SU-DHL-6 (cell line): Measurements from ENCODE around the gene LRIT2.

ENCODE experiments used
- H2AFZ ChIP-seq: fragments of 200-600 bp; sonication (generic); 2 replicates; pipeline ENCODE4 v1.6.1; 2014; ENCODE audit warnings: low read depth, mild to moderate bottlenecking, moderate library complexity, mixed read lengths, antibody characterized with exemption, low read length; ENCODE audit not compliant: severe bottlenecking
- H3F3A ChIP-seq: fragments of 200-600 bp; shearing (Covaris generic); 2 replicates; pipeline ENCODE4 v1.6.0; 2016; ENCODE audit warnings: antibody characterized with exemption, mild to moderate bottlenecking; ENCODE audit not compliant: insufficient read depth
- H3K27ac ChIP-seq: fragments of 200-600 bp; sonication (generic); 2 replicates; pipeline ENCODE4 v1.5.1; 2016; ENCODE audit warnings: low read depth, mild to moderate bottlenecking, low read length, moderate library complexity, mixed read lengths
- H3K27me3 ChIP-seq: fragments of 200-600 bp; sonication (generic), shearing (Covaris generic); 2 replicates; pipeline ENCODE4 v1.6.0; 2014; ENCODE audit warnings: mild to moderate bottlenecking, low read length
- H3K36me3 ChIP-seq: fragments of 200-600 bp; sonication (generic); 2 replicates; pipeline ENCODE4 v1.6.1; 2014; ENCODE audit warnings: mild to moderate bottlenecking, low read length, mixed read lengths
- H3K4me2 ChIP-seq: fragments of 300-600, 200-600 bp; shearing (Covaris generic), sonication (generic); 2 replicates; pipeline ENCODE4 v1.6.0; 2014; ENCODE audit warnings: low read length, low read depth, mild to moderate bottlenecking; ENCODE audit not compliant: poor library complexity, severe bottlenecking
- H3K4me3 ChIP-seq: fragments of 200-600 bp; sonication (generic); 2 replicates; pipeline ENCODE4 v1.5.1; 2014; ENCODE audit warnings: antibody characterized with exemption, low read length, mild to moderate bottlenecking, mixed read lengths; ENCODE audit not compliant: insufficient read depth, poor library complexity, severe bottlenecking
- H3K79me2 ChIP-seq: fragments of 200-600 bp; sonication (generic); 2 replicates; pipeline ENCODE4 v1.6.1; 2014; ENCODE audit warnings: mild to moderate bottlenecking, low read length, moderate library complexity; ENCODE audit not compliant: insufficient read depth
- H3K9ac ChIP-seq: fragments of 200-600 bp; sonication (generic); 2 replicates; pipeline ENCODE4 v1.7.0; 2014; ENCODE audit warnings: mild to moderate bottlenecking, low read length
- H3K9me2 ChIP-seq: fragments of 200-600 bp; sonication (generic); replicated peaks from 2 replicates; pipeline ENCODE4 v1.6.1; 2014; ENCODE audit warnings: low read length; ENCODE audit not compliant: insufficient read depth
- H3K9me3 ChIP-seq: fragments of 200-600 bp; sonication (generic); 2 replicates; pipeline ENCODE4 v1.6.1; 2014; ENCODE audit warnings: low read length, mixed read lengths; ENCODE audit not compliant: insufficient read depth
- H4K20me1 ChIP-seq: fragments of 200-600 bp; sonication (generic); 2 replicates; pipeline ENCODE4 v1.6.1; 2014; ENCODE audit warnings: low read depth, mild to moderate bottlenecking, antibody characterized with exemption, low read length, moderate library complexity, mixed read lengths
- CTCF ChIP-seq: fragments of 200-600 bp; sonication (generic); IDR thresholded peaks from one replicate; pipeline ENCODE4 v1.5.1; 2017; ENCODE audit warnings: antibody characterized with exemption, mild to moderate bottlenecking, low read length, moderate library complexity; ENCODE audit not compliant: insufficient read depth, poor library complexity, severe bottlenecking
- EZH2phosphoT487 ChIP-seq: fragments of 200-600 bp; sonication (generic), shearing (Covaris generic); conservative IDR thresholded peaks from 2 replicates; pipeline ENCODE4 v1.6.1; 2018; ENCODE audit warnings: mild to moderate bottlenecking, antibody characterized with exemption, low read length, moderate library complexity, mixed read lengths

Gene LRIT2

DNA sequence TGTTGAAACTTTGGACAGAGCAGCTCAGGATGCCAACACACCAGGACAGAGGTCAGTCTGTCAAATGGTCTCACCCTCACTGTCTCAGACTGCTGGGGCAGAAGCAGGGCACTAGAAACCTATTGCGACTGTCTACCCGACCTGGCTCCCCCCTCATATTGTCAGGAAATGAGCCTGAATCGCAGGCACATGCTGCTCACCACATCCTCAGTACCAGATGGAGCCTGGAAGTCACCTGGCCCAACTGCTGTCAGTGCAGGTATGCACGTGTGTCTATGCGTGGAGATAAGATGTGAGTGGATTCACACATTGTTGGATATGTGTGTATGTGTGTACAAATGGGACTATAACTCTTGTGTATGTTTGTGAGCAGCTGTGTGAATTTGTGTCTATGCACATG lies 34.2 kb downstream of the LRIT2 start:
- TF ChIP-seq EZH2phosphoT487 (no peak), CTCF (no peak)
- Histone ChIP-seq H3K9me2 (no peaks in the 10 kb centered on the region), H3K9ac (no peak overlapping the region), H3K27me3 (no peaks in the 10 kb centered on the region), H3K27ac (no peak overlapping the region), H2AFZ (no peak overlapping the region), H3K9me3 (no peaks in the 10 kb centered on the region), H3K4me2 (no peak overlapping the region), H3K79me2 (no peaks in the 10 kb centered on the region), H4K20me1 (no peaks in the 10 kb centered on the region), H3K36me3 (no peaks in the 10 kb centered on the region), H3K4me3 (no peak overlapping the region), H3F3A (no peaks in the 10 kb centered on the region)

- Histone ChIP-seq H3K9me3 (no peaks in the 10 kb centered on the region), H2AFZ (no peak overlapping the region), H3K27ac (no peak overlapping the region), H3K4me3 (no peak overlapping the region), H3F3A (no peaks in the 10 kb centered on the region), H3K27me3 (no peaks in the 10 kb centered on the region), H3K9ac (no peak overlapping the region), H3K9me2 (no peaks in the 10 kb centered on the region), H4K20me1 (no peaks in the 10 kb centered on the region), H3K4me2 (no peak overlapping the region), H3K36me3 (no peaks in the 10 kb centered on the region), H3K79me2 (no peaks in the 10 kb centered on the region)
- TF ChIP-seq CTCF, result no peak
- no peak for TF ChIP-seq EZH2phosphoT487
Observed at GRCh38 chr10:84190621-84191020, 34.7 kb downstream of the LRIT2 start.

DNA sequence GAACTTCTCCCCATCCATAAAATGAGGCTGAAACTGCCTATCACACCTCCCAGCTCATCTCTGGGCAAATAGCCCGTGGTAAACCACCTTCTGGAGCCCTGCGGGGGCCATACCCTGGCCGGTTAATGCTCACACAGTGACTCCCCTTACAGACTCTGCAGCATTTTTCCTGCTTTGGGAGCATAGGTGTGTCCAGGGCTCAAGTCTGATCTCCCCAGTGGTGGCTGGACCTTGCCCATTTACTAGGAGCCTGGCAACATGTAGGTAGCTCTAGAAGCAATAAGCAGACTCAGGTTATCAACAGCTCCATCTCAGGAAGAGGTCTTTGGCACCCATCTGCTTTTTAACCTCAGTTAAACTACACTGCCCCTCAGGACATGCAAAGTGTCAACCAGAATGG lies 36.5 kb downstream of the LRIT2 start:
- H3F3A ChIP-seq, result no peaks in the 10 kb centered on the region
- TF ChIP-seq CTCF (no peak), EZH2phosphoT487 (no peak)
- no peak overlapping the region for H3K4me3 ChIP-seq
- H2AFZ ChIP-seq, result no peak overlapping the region
- H3K27me3 ChIP-seq, result no peaks in the 10 kb centered on the region
- no peaks in the 10 kb centered on the region for H4K20me1 ChIP-seq
- H3K9me3 ChIP-seq, result no peaks in the 10 kb centered on the region
- no peaks in the 10 kb centered on the region for H3K36me3 ChIP-seq
- no peaks in the 10 kb centered on the region for H3K79me2 ChIP-seq
- H3K9ac ChIP-seq, result no peak overlapping the region
- H3K4me2 ChIP-seq, result no peak overlapping the region
- H3K9me2 ChIP-seq, result no peaks in the 10 kb centered on the region
- H3K27ac ChIP-seq, result no peak overlapping the region
